ENCODE data around the gene RTL3.

The RTL3 gene

GRCh38 chrX:78614264-78614663, 44.9 kb downstream of the RTL3 start:
- no peak for DNase-seq
